Rectal smooth muscle tissue (tissue), 1 donor: ENCODE measurements around the gene PLA2G4B.

ENCODE experiments used
- H3K27ac ChIP-seq: one replicate; pipeline ENCODE4 v1.7.0; 2013; ENCODE audit warnings: low read depth, low read length, inconsistent platforms
- H3K27me3 ChIP-seq: one replicate; pipeline ENCODE4 v1.7.0; 2013; ENCODE audit warnings: low read length; ENCODE audit not compliant: control insufficient read depth, insufficient read depth
- H3K36me3 ChIP-seq: one replicate; pipeline ENCODE4 v1.7.0; 2013; ENCODE audit warnings: low read length; ENCODE audit not compliant: control insufficient read depth, insufficient read depth
- H3K4me1 ChIP-seq: one replicate; pipeline ENCODE4 v1.7.0; 2013; ENCODE audit warnings: low read length; ENCODE audit not compliant: control insufficient read depth, insufficient read depth
- H3K4me3 ChIP-seq: one replicate; pipeline ENCODE4 v1.7.0; 2013; ENCODE audit warnings: low read length
- H3K9ac ChIP-seq: one replicate; pipeline ENCODE4 v1.7.0; 2013; ENCODE audit warnings: low read length

The PLA2G4B gene

DNA sequence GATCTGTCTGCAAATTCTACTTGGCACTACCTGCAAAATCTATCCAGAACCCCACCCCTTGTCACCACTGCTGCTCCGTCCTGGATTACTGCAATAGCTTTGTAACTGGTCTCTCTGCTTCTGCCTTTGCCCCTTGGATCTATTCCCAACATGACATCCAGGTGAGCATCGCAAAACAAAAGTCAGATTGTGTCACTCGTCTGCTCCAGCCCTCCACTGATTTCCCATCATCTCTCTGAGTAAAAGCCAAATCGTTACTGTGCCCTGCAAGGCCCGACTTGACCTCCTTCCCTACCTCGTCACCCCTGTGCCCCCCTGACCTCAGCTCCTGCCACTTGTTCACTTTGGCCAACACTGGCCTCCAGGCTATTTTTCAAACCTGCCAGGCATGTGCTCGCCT lies 45.8 kb downstream of the PLA2G4B start:
- Histone ChIP-seq H3K4me1 (no peaks in the 10 kb centered on the region), H3K9ac (no peak overlapping the region), H3K4me3 (no peak overlapping the region), H3K36me3 (no peaks in the 10 kb centered on the region), H3K27me3 (peaks cover 2% of the 10 kb centered on the region), H3K27ac (no peak overlapping the region)

DNA sequence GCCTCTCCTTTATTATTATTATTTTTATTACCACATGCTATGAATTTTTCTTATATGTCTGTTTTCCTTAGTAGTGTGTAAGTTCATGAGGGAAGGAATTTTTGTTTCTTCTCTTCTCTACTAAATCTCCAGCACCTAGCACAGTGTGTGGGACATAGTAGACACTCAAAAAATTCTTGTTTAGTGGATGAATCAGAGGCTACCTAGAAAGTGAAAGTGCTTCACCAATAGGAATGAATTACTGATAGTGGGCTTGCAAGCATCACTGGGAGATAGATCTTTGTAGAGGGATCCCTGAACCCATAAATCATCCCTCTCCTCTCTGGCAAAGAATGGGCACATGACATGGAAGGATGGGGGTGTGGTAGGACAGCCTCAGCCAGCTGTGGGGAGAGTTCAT lies 46.7 kb downstream of the PLA2G4B start:
- H3K27me3 ChIP-seq = peaks cover 2% of the 10 kb centered on the region

DNA sequence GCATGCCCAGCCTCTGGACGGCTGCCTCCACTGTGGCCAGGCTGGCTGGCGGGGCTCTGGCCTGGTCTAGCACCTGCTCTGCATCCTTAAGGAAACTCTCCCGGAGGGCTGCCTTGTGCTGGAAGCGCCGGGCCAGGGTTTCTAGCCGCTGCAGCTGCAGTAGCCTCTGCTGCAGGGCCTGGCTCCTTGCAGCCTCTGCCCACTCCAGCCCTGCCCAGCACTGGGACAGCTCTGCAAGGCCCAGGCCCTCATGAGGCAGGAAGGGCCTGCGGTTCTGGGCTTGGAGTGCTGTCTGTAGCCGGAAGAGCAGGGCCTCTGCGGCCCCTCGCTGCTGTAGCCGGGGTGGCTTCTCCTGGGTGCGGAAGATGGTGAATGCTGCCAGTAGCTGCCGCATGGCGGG lies 47.2 kb downstream of the PLA2G4B start:
- H3K4me1 ChIP-seq = no peaks in the 10 kb centered on the region
- H3K4me3 ChIP-seq = no peak overlapping the region
- H3K27ac ChIP-seq = no peak overlapping the region
- no peak overlapping the region for H3K9ac ChIP-seq
- H3K27me3 ChIP-seq = peaks cover 2% of the 10 kb centered on the region
- no peaks in the 10 kb centered on the region for H3K36me3 ChIP-seq

More for the DNA sequence above, 46.7 kb downstream of the PLA2G4B start:
- Histone ChIP-seq H3K9ac (no peak overlapping the region), H3K4me1 (no peaks in the 10 kb centered on the region), H3K27ac (no peak overlapping the region), H3K4me3 (no peak overlapping the region), H3K36me3 (no peaks in the 10 kb centered on the region)

DNA sequence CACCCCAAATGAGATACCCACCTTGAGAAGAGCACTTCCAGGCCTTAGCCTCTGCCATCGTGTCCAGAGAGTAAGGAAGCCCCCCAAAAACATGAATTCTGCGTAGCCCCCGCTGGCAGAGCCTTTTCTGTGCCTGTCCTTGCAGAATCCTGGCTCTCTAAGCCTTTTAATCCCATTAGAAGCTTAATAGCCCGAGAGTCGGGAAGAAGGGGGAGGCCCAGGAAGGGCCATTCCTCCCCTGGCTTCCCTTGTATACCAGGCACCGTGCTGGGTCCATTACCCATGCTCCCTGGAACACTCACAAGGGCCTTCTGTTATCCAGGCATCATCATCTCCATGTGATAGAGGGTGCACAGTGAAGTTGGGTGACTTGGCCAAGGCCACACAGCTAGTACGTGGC lies 48.1 kb downstream of the PLA2G4B start:
- no peaks in the 10 kb centered on the region for H3K27me3 ChIP-seq
- no peak overlapping the region for H3K27ac ChIP-seq
- no peaks in the 10 kb centered on the region for H3K36me3 ChIP-seq
- H3K4me3 ChIP-seq = no peak overlapping the region
- H3K9ac ChIP-seq = no peak overlapping the region
- no peaks in the 10 kb centered on the region for H3K4me1 ChIP-seq

DNA sequence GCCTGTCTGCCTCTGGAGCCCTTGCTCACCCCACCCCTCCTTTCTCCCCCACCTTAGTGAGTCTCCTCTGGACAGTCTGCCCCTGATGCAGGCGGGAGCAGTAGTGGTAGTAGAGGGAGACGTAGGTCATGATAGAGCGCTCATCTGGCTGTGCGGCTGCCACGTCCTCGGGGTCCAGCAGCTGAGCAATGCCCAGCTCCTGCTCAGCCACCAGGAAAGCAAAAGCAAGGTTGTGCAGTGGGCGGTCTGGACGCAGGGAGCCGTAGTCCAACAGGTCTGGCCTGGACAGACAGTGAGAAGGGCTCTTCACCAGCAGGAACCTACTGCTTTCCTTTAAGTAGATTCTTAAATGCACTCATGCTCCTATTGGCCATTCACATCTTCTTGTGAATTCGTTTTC lies 48.5 kb downstream of the PLA2G4B start:
- Histone ChIP-seq H3K36me3 (no peaks in the 10 kb centered on the region), H3K4me1 (peaks cover under 1% of the 10 kb centered on the region), H3K9ac (no peak overlapping the region), H3K27ac (no peak overlapping the region), H3K27me3 (no peaks in the 10 kb centered on the region), H3K4me3 (no peak overlapping the region)

DNA sequence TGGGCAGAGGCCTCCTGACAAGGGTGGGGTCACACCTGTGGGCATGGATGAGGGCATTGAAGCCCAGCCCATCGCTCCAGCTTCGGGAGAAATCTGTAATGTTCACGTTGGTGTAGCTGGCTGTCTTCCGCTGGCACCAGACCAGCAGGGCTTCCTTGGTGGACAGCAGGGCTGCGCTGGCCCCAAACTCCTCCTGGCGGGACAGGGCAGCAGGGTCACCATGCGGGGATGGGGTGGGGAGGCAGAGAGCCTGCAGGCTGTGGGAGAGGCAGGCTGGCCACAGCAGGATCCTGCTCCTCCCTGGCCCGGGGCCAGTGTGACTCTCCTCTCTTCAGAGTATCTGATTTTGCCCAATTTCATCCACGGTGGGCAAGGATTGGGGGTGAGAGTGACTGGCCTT lies 49.2 kb downstream of the PLA2G4B start:
- no peak overlapping the region for H3K27ac ChIP-seq
- no peaks in the 10 kb centered on the region for H3K36me3 ChIP-seq
- H3K27me3 ChIP-seq = no peaks in the 10 kb centered on the region
- peaks cover 8% of the 10 kb centered on the region for H3K4me1 ChIP-seq
- no peak overlapping the region for H3K4me3 ChIP-seq
- no peak overlapping the region for H3K9ac ChIP-seq

DNA sequence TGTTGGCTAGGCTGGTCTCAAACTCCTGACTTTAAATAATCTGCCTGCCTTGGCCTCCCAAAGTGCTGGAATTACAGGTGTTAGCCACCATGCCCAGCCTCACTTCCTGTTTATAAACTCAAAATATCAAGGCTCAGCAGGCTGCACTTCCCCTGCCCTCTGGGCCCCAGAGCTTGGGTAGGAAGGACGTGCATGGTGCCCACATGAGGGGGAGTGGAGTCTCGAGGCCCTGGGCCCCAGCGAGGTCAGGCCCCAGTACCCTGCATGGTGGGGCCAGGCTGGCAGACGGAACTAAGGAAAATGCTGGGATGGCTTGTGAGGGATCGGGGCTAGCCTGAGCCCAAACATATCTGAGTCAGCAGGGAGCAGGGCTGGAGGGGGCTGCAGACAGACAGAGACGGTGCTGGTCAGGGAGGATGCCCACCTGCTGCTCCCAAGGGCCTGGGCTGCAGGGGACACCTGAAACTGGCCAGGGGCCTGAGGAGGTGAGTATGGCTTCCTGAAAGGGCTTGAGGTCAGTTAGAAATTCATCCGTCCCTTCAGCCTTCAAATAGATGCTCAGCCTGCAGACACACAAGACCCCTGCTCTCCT lies 50.1 kb downstream of the PLA2G4B start:
- Histone ChIP-seq H3K9ac (no peak overlapping the region), H3K36me3 (no peaks in the 10 kb centered on the region), H3K27ac (no peak overlapping the region), H3K4me1 (peaks cover 10% of the 10 kb centered on the region), H3K27me3 (no peaks in the 10 kb centered on the region), H3K4me3 (no peak overlapping the region)

DNA sequence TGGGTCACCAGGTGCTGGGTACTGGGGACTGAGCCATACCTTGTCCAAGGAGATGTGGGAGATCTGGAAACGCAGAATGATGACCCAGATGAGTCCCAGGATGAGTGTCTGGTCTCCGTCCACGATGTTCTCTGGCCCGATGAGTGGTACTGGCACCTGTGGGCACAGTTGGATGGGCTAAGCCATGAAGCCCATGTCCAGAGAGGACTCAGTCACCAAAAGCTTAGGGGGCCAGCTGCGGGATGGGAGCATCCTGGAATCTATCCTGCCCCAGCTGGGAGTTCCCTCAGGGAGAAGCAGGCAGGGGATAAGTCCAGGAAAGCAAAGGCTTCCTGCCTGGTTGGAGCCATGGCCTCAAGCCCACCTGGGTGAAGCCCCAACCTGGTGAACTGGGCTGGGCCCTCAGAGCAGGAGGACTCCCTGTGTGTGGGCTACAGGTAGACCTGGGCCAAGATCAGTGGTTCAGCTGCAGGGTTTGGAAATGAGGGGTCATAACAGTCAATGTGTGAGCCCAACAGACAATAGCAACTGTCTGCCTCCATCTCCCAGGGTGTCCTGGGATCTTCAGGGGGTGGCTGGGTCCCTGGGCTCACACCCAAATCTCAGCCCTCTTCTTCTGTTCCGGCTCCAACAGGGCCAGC lies 51.5 kb downstream of the PLA2G4B start:
- Histone ChIP-seq H3K4me1 (peaks cover 20% of the 10 kb centered on the region), H3K27ac (no peak overlapping the region), H3K27me3 (no peaks in the 10 kb centered on the region), H3K36me3 (no peaks in the 10 kb centered on the region), H3K9ac (no peak overlapping the region), H3K4me3 (no peak overlapping the region)

DNA sequence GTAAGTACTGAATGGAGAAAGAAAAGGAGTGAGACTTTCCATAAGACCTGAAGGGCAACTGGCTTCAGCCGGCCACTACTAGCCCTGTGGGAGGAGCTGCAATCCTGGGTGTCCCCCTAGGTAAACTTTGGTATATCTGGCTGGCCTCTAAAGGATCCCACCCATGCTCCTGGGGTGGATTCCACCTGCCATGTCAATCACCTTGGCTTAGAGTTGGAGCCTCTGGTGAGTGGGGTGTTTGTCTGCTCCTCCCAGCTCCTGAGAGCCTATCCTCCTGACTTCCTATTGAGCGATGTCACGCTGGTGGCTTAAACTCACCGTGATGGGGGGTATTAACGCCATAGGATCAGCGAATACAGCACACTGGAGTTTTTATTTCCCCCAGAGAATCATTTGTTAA lies 52.6 kb downstream of the PLA2G4B start:
- Histone ChIP-seq H3K4me3 (no peak overlapping the region), H3K27me3 (no peaks in the 10 kb centered on the region), H3K9ac (no peak overlapping the region), H3K27ac (no peak overlapping the region), H3K36me3 (no peaks in the 10 kb centered on the region), H3K4me1 (peaks cover 20% of the 10 kb centered on the region)

DNA sequence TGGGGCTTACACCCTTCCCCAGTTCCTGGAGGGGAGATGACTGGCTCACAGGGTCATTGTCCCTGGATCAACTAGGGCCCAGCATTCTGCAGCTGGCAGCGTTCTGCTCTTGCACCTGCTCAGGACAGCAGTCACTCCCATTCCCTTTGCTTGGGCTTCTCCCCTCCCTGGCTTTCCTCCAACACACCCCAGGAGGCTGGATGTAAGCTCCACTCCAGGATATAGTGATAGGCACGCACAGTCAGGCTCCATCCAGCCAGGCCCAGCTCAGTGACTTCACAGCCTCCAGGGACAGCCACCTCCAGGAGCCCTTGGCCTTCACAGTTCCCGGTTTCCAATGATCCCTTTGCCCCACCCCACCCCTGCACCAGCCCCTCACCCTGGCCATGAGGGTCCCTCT lies 53.3 kb downstream of the PLA2G4B start:
- H3K9ac ChIP-seq = no peak overlapping the region
- no peak overlapping the region for H3K27ac ChIP-seq
- H3K4me1 ChIP-seq = peaks cover 20% of the 10 kb centered on the region
- no peaks in the 10 kb centered on the region for H3K36me3 ChIP-seq
- H3K27me3 ChIP-seq = no peaks in the 10 kb centered on the region
- H3K4me3 ChIP-seq = no peak overlapping the region

DNA sequence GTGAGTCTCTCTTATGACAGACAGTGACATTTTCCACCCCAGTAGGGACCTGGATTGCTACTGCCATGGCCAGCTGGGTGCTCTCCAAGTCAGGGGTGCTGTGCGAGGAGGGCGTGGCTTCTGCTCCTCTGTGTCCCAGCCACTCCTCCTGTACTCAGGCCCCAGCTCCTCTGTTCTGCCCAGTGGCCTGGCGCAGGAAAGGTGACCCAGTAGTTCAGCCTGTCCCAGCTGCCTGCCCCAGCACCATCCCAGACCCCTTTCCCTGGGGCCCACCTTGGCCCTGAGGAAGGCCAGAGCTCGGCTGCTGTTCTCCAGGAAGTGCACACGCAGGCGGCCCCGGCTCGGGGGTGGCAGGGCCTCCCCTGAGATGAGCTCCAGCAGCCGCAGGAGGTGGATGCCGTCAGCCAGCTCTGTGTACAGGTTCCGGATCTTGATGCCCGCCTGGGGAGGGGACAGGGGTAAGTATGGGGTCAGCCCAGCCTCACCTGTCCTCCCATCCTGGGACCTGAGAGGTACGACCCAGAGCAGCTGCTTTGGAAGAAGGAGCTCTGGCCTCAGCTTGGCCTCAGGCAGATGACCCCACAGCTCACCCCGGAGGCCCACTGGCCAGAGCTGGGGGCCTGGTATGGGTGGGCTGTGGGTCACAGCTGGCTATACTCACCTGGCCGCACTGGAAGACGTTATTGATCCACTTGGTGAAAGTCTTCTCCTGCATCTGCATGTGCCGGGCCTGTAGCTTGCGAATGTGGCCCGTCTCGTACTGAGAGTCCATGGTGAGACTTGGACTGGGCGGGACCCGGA lies 54.2 kb downstream of the PLA2G4B start:
- Histone ChIP-seq H3K9ac (no peak overlapping the region), H3K36me3 (no peaks in the 10 kb centered on the region), H3K4me3 (peak overlapping the region; percentile 38), H3K27ac (no peak overlapping the region), H3K4me1 (peaks cover 20% of the 10 kb centered on the region), H3K27me3 (no peaks in the 10 kb centered on the region)

DNA sequence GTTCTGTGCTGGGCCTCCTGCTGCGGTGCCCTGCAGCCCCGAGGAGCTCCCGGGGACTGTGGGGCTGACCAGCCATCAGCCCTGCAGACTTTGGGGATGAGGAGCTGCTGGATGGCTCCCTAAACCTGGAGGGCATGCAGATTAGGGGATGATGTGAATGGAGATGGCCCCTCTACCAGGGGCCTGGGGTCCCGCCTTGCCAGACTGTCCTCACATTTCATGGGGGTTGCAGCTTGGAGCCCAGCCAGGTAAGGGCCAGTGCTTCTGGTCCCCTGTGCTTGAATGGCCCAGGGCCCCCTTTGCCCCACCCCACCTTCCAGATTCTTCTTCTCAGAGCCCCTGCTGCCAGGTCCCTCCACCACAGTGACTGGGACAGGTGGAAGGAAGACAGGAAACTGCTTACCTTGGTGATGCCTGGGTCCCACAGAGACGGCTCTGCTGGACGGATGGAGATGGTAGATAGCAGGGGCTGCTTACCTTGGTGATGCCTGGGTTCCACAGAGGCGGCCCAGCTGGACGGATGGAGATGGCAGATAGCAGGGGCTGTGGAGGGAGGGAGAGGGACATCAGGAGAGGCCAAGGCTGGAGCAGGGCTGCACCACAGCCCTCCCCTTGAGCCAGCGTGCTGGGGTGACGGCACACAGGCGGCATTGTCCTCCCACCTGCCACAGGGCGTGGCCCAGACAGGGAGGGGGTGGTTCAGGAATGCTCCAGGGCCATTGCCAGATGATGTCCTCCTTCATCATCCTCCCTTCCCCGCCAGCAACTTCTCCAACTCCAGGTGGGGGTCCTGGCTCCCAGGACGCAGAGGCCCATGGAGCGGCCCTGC lies 55.0 kb downstream of the PLA2G4B start, which contains the start of gene SPTBN5:
Gene SPTBN5 (minus strand): TSS at position 632 of the 829 bp plus-strand sequence. CDS start 556 bp downstream, at position 76.
- peak within 1 kb of the TSS; percentile 35 for H3K27ac ChIP-seq
- H3K9ac ChIP-seq = no peak within 1 kb of the TSS
- peaks cover 20% of the 10 kb centered on the region for H3K4me1 ChIP-seq
- H3K4me3 ChIP-seq = peak within 1 kb of the TSS; percentile 38
- H3K27me3 ChIP-seq = no peaks in the 10 kb centered on the region
- H3K36me3 ChIP-seq = no peaks in the 10 kb centered on the region
